TTC549 (cell line): ENCODE results near the gene WDR59.
"Not testable (repeated sequence)": the region's sequence is repeated elsewhere in the genome, so short reads cannot be mapped to it uniquely, and the experiment has no call there.

Source experiments
- FAIRE-seq: peaks from 2 replicates; lab custom pipeline; 2012; peaks lifted over from hg19 to GRCh38; lab: Jason Lieb, UNC

Gene WDR59

GRCh38 chr16:74975591-74975990 lies 9.3 kb downstream of the WDR59 start:
- FAIRE-seq = no peak

- no peak for FAIRE-seq
Measured at GRCh38 chr16:74973304-74973703, 11.6 kb downstream of the WDR59 start.

DNA sequence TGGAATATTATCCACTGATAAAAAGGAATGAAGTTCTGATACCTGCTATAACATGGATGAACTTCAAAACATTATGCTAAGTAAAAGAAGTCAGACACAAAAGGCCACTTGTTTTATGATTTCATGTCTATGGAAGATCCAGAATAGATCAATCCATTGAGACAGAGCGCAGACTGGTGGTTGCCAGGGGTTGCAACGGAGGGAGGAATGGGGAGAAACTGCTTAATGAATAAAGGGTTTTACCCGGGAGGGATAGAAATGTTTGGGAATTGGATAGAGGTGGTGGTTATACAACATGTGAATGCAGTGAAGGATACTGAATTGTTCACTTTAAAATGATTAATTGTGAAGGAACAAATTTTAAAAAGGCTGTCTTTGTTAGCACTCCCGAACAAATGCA lies 30.2 kb downstream of the WDR59 start:
- no peak for FAIRE-seq

- no peak for FAIRE-seq
Measured at GRCh38 chr16:74951681-74952080, 33.2 kb downstream of the WDR59 start.

- no peak for FAIRE-seq
Measured at GRCh38 chr16:74951206-74951605, 33.7 kb downstream of the WDR59 start.

DNA sequence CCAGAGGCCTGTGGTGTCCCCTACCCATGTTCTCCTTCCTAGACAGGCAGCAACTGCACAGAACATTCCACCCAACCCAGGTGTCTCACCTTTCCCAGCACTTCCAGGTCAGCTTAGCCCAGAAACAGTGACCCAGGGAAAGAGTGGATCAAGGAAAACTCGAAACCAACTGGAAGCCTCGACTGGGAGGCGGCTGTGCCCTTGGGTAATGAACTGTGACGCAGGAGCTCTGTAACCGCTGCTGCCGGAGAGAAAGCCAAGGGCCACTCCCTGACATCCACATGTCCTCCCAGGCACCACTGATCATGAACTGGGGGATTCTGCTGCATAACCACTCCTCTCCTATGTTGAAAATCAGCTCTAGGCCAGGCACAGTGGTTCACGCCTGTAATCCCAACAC lies 34.4 kb downstream of the WDR59 start:
- FAIRE-seq = no peak

- no peak for FAIRE-seq
Measured at GRCh38 chr16:74949309-74949708, 35.6 kb downstream of the WDR59 start.

GRCh38 chr16:74944466-74944865 lies 40.5 kb downstream of the WDR59 start:
- FAIRE-seq = no peak

DNA sequence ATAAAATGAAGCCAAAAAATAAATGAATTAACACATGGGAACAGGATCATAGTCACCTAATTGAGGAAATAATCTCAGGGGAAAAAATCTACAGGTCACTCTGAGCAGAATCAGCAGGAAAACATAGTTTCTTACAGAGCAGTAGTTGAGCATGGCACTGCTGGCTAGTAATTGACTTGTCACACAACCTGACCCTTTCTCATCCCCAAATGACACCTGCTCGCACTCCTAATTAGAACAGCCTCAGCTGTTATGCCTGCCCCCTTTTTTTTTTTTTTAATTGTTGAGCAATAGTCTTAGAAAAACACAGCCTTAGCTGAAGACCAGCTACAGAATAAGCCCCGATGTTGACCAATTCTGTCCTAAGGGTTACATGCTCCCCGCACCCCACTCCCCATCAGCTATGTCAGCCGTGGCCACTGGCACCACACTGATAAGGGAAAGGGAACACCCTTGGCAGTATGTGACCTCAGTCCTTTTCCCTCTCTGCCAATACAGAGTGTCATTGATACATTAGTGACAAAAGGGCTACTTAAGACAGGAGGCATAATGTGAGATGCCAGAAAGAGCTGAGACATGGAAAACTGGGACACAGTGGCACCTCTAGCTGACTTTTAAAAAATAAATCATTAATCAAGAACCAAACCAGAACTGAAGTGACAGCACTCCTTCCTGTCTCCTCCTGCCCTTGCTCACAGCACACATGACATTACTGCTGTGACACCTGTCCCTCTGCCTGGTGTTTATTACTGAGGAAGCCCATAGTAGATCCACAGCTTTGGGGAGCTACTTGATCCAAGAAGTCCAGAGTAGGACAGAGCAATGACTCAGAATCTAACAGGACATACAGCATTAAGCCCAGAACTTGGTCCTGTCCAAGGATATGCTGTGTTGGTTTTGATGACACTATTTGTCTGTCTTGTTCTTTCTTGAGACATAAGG lies 41.7 kb downstream of the WDR59 start:
- no peak for FAIRE-seq

- FAIRE-seq = no peak
Measured at GRCh38 chr16:74942566-74942965, 42.4 kb downstream of the WDR59 start.

DNA sequence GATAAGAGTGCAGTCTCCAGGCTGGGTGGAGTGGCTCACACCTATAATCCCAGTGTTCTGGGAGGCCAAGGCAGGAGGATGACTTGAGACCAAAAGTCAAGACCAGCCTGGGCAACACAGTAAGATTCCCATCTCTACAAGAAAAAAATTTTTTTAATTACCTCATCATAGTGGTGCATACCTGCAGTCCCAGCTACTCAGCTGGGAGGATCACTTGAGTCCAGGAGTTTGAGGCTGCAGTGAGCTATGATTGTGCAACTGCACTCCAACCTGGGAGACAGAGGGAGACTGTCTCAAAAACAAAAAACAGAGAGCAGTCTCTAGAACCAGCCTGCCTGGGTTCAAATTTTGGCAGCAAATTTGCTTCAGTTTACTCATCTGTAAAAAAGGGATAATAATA lies 45.2 kb downstream of the WDR59 start:
- FAIRE-seq = no peak

- FAIRE-seq = no peak
Measured at GRCh38 chr16:74936902-74937560, 47.9 kb downstream of the WDR59 start.

DNA sequence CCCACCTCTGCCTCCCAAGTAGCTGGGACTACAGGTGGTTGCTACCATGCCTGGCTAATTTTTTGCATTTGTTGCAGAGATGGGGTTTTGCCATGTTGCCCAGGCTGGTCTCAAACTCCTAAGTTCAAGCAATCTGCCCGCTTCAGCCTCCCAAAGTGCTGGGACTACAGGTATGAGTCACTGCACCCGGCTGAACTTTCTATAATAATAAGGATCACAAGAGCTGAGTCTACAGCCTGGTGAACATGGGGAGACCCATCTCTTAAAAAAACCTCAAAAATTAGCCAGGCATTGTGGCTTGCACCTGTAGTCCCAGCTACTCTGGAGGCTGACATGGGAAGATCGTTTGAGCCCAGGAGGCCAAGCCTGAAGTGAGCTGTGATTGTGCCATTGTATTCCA lies 53.5 kb downstream of the WDR59 start:
- no peak for FAIRE-seq

GRCh38 chr16:74929636-74930035 lies 55.3 kb downstream of the WDR59 start:
- no peak for FAIRE-seq

DNA sequence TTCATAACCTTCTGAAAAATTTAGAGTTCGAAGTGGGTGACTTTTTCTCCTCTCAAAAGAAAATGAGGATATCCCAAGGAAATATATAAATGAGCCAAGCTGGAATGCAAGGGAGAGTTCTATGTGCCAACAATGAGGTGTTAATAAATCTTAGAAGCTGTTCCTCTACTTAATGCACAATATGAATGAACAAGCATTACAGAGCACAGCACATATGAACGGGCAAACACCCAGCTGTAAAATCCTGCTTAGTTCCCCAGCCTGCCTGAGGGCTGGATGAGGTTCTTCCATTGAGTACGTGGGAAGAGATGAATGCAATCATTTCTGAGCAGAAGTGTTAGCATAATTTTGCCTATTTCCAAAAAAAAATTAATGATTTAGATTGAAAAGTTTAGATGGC lies 58.1 kb downstream of the WDR59 start:
- FAIRE-seq = no peak

- no peak for FAIRE-seq
Measured at GRCh38 chr16:74923766-74924460, 61.0 kb downstream of the WDR59 start.

DNA sequence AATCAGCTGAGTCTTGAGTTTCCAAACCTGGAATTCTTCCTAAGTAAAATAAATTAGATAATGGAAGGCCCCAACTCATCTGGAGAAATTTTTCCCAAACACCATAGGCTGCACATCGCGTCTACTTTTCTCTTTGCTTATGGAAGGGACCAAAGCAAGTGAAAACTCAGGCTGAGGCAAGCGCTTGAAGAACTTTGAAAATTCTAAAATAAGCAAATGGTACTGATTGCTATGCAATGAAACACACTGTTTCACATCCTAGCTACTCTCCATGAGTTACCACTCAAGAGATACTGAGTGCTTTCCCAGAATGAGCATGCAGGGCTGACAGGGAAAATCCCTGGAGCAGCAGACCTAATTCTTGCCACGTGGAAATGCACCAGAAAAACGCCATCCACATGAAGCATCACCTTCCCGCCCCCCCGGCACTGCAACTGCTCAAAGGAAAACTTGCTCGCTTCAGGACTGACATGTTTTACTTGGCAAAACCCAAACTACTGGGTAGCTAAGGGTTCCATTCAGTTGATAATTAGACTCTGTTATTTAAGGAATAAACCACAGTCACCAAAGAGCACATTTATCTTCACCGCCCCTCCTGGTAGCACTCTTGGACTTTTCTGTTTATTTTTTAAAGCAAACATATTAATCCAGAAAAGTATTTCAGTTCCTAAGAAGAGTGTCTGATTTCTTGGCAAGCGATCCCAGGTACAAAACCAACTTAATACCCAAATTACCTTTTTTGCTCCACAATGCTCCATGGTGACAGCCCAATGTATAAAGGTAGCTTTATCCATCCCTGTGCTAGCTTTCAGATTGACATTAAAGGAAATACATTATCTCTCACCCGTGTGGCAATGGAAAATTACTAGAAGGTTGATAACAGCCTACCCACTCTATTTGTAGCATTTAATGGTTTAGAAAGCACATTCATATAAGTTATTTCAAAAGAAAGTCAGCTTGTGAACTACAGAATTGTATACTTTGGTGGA lies 62.5 kb downstream of the WDR59 start:
- FAIRE-seq = no peak

- no peak for FAIRE-seq
Measured at GRCh38 chr16:74921051-74921450, 63.9 kb downstream of the WDR59 start.

- no peak for FAIRE-seq
Measured at GRCh38 chr16:74909665-74910064, 75.3 kb downstream of the WDR59 start.

GRCh38 chr16:74908759-74909158 lies 76.2 kb downstream of the WDR59 start:
- FAIRE-seq = not testable (repeated sequence)

- FAIRE-seq = no peak
Measured at GRCh38 chr16:74903901-74904678, 80.8 kb downstream of the WDR59 start.
